Mesothelial cell of epicardium (in vitro differentiated cells): ENCODE data around the gene VKORC1. TPM values are rescaled to one million over a fixed set of nuclear protein-coding genes. Genes with fewer than 3 reads are reported as not detected.

Experiments
- DNase-seq, 2 experiments: peaks; one replicate each; pipeline ENCODE4 v3.0.0; 2021; ENCODE audit warnings: low spot score in 2 of 2; ENCODE audit not compliant: unreplicated experiment in 2 of 2
- H3K27ac Mint-ChIP-seq: 2 replicates; pipeline ENCODE4 v1.8.0; 2021; ENCODE audit warnings: mixed read lengths
- H3K27me3 Mint-ChIP-seq: 2 replicates; pipeline ENCODE4 v1.8.0; 2021; ENCODE audit warnings: low read depth, mixed read lengths
- H3K36me3 Mint-ChIP-seq: 2 replicates; pipeline ENCODE4 v1.8.0; 2021; ENCODE audit warnings: mixed read lengths
- H3K4me1 Mint-ChIP-seq: 2 replicates; pipeline ENCODE4 v1.8.0; 2021; ENCODE audit warnings: mixed read lengths
- H3K4me3 Mint-ChIP-seq: 2 replicates; pipeline ENCODE4 v1.8.0; 2021; ENCODE audit warnings: mild to moderate bottlenecking, moderate library complexity, mixed read lengths
- H3K9me3 Mint-ChIP-seq: 2 replicates; pipeline ENCODE4 v1.8.0; 2021; ENCODE audit warnings: mixed read lengths
- total RNA-seq: library from RNA; stranded (reverse); gene quantifications from 3 replicates; pipeline ENCODE4 v1.2.1, GENCODE V29; 2021
- TF ChIP-seq, protein P1 (sequence below): fragments of 200-600 bp; sonication (generic); IDR thresholded peaks from one replicate; pipeline ENCODE4 v1.5.0; 2021; ENCODE audit warnings: antibody characterized with exemption; ENCODE audit not compliant: unreplicated experiment

VKORC1 gene
- total RNA-seq, 1 donor from 2014 or later = 53.7 TPM

DNA sequence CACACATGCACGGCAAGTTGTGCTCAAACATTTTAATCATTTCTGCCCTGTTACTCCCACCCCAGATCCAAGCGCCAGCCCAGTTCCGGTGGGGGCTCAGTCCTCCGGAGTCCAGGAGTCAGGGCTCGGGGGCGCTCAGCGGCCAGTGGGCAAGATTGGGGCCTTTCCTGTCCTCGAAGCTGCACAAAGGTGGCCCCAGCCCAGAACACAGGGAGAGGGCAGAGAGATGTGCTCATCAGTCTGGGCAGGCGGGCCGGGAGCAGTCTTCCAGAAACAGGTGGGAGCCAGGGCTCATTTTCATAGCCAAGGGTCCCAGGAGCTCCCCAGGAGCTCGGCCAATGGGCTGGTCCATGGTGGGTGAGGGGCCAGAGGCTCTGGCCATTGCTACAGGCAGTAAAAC lies 36.8 kb upstream of the VKORC1 start:
- DNase-seq = no peak
- peaks cover 9% of the 10 kb centered on the region for H3K36me3 Mint-ChIP-seq
- H3K9me3 Mint-ChIP-seq = no peaks in the 10 kb centered on the region
- H3K27me3 Mint-ChIP-seq = no peaks in the 10 kb centered on the region
- peaks cover 50% of the 10 kb centered on the region for H3K4me1 Mint-ChIP-seq
- H3K27ac Mint-ChIP-seq = peak overlapping the region; percentile 93
- TF ChIP-seq, protein P1, sequence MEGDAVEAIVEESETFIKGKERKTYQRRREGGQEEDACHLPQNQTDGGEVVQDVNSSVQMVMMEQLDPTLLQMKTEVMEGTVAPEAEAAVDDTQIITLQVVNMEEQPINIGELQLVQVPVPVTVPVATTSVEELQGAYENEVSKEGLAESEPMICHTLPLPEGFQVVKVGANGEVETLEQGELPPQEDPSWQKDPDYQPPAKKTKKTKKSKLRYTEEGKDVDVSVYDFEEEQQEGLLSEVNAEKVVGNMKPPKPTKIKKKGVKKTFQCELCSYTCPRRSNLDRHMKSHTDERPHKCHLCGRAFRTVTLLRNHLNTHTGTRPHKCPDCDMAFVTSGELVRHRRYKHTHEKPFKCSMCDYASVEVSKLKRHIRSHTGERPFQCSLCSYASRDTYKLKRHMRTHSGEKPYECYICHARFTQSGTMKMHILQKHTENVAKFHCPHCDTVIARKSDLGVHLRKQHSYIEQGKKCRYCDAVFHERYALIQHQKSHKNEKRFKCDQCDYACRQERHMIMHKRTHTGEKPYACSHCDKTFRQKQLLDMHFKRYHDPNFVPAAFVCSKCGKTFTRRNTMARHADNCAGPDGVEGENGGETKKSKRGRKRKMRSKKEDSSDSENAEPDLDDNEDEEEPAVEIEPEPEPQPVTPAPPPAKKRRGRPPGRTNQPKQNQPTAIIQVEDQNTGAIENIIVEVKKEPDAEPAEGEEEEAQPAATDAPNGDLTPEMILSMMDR = no peak
- peak overlapping the region; percentile 13 for H3K4me3 Mint-ChIP-seq

DNA sequence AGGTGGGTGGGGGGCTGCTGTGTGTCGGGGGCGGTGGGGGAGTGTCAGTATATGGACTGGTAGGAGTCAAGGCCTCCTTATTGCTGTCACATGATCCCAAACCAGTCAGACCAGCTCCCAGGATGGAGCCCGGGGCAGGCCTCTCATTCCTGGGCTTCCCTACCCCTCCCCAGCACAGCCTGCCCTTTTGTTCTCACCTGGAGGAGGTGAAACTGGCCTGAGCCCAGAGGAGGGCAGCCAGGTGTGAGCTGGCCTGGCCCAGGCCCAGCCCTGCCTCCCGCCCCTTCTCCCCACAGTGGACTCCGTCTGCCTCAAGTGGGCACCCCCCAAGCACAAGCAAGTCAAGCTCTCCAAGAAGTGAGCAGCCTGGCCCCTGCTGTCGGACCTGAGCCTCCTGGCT lies 36.3 kb upstream of the VKORC1 start:
- no peaks in the 10 kb centered on the region for H3K9me3 Mint-ChIP-seq
- peaks cover 45% of the 10 kb centered on the region for H3K4me1 Mint-ChIP-seq
- peak in 1 of 2 experiments; percentile 57 for DNase-seq
- peak overlapping the region; percentile 13 for H3K4me3 Mint-ChIP-seq
- H3K27me3 Mint-ChIP-seq = no peaks in the 10 kb centered on the region
- H3K36me3 Mint-ChIP-seq = peaks cover 11% of the 10 kb centered on the region
- peak overlapping the region; percentile 93 for H3K27ac Mint-ChIP-seq
- TF ChIP-seq, protein P1 = no peak

DNA sequence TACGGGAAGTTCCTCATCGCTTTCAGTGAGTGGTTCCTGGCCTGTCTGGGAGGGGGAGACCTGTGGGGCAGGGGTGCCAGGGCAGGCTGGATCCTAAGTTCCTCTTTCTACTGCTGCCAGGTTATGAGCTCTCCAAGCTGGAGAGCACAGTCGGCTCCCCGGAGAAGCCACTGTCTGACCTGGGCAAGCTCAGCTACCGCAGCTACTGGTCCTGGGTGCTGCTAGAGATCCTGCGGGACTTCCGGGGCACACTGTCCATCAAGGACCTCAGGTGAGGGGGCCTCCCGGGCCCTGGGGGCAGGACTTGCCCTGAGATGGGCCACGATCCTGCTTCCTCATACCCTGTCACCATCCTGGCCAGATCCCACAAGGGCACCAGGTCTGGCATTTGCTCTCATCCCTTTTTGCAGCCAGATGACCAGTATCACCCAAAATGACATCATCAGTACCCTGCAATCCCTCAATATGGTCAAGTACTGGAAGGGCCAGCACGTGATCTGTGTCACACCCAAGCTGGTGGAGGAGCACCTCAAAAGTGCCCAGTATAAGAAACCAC lies 35.8 kb upstream of the VKORC1 start:
- Mint-ChIP-seq H3K4me1 (peaks cover 42% of the 10 kb centered on the region), H3K27ac (peak overlapping the region; percentile 93), H3K27me3 (no peaks in the 10 kb centered on the region), H3K36me3 (peaks cover 11% of the 10 kb centered on the region), H3K9me3 (no peaks in the 10 kb centered on the region), H3K4me3 (no peak overlapping the region)
- DNase-seq = no peak
- TF ChIP-seq, protein P1 = no peak

DNA sequence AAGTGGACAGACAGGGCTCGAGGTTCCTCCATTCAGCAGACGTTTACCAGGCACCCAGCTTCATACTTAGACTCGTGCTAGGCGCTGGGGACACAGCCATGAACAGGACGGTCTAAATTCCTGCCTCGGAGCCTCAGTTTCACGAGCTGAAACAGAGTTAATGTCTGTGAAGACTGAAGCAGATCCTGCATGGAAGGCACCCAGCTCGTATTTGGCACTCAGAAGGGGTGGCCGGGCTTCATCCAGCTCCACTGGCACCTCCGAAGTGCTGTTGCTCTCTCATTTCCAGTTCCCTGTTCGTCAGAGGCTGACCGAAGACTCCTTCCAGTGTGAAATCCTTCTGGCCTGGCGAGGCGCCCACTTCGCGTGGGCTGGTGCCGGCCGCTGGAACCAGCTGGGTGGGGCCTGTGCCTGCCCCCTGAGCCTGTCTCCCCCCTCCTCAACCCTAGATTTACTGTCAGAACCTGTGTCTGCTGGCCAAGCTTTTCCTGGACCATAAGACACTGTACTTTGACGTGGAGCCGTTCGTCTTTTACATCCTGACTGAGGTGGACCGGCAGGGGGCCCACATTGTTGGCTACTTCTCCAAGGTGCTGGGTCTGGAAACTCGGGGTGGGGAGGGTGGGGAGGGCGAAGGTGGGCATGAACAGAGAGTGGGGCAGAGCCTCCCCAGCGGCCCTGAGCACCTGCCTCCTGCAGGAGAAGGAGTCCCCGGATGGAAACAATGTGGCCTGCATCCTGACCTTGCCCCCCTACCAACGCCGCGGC lies 35.2 kb upstream of the VKORC1 start:
- no peak for DNase-seq
- Mint-ChIP-seq H3K27ac (peak overlapping the region; percentile 80), H3K4me3 (no peak overlapping the region), H3K36me3 (peaks cover 12% of the 10 kb centered on the region), H3K4me1 (peaks cover 41% of the 10 kb centered on the region), H3K9me3 (no peaks in the 10 kb centered on the region), H3K27me3 (no peaks in the 10 kb centered on the region)
- TF ChIP-seq, protein P1 = no peak

DNA sequence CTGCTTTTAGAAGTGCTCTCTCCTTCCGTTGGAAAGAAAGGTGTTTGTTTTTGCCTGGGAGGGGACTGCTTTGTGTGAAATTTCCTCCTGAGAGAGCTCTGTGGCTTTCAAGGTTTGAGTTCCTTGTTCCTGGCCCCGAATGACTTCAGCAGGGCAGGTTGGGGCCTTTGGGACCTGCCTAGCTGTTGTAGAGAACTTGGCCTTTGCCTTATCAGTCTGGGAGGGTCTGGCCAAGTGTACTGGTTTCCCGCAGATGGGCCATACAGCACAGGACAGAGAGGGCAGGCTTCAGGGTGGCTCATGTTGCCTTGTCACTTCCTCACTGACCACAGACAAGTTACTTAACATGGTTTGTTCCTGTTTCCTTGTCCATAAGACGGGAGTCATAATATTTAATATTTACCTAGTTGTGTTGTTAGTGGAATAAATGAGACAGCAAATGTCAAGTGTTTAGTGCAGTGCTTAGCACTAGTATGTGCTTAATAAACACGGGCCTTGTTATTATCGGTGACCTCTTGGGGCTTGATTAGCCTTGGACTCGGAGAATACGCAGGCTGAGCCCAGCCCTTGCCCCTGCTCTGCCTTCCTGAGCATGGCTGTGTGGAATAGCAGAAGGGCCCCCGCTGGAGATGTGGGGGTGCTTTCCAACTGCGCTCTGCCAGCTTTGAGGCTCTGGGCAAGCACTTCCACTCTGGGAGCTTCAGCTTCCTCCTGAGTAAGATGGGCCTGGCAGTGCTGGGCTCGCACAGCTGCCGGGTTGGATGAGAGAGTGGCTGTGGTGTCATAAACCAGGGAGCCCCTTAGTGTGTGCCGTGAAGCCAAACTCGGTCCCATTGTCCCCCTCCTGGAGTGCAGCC lies 34.3 kb upstream of the VKORC1 start:
- Mint-ChIP-seq H3K4me3 (no peak overlapping the region), H3K27ac (peak overlapping the region; percentile 80), H3K27me3 (no peaks in the 10 kb centered on the region), H3K36me3 (peaks cover 14% of the 10 kb centered on the region), H3K4me1 (peaks cover 33% of the 10 kb centered on the region), H3K9me3 (no peaks in the 10 kb centered on the region)
- no peak for DNase-seq
- TF ChIP-seq, protein P1 = no peak
